SK-N-SH treated with all-trans-retinoic acid at 6 μM for 48 hours (cell line): ENCODE results near the gene SHE.

Experiments
- ATAC-seq: fragments of 200-7000 bp; cut with Tn5 transposase; 3 replicates; pipeline ENCODE4 v1.9.1; 2020; ENCODE audit warnings: mild to moderate bottlenecking, moderate library complexity
- ARNTL ChIP-seq: fragments of 450-650 bp; formaldehyde crosslinking; IDR thresholded peaks from 2 replicates; pipeline ENCODE4 v1.5.0; 2020; ENCODE audit warnings: low read depth, mild to moderate bottlenecking, moderate library complexity, borderline replicate concordance
- BACH2 ChIP-seq: fragments of 250-450 bp; sonication (Bioruptor Pico); IDR thresholded peaks from 2 replicates; pipeline ENCODE4 v1.9.0; 2021; ENCODE audit warnings: mild to moderate bottlenecking, borderline replicate concordance
- CSRNP3 ChIP-seq: fragments of 250-450 bp; sonication (Bioruptor Pico); IDR thresholded peaks from 2 replicates; pipeline ENCODE4 v1.5.1; 2021; ENCODE audit warnings: mild to moderate bottlenecking, moderate library complexity
- ESRRG ChIP-seq: fragments of 250-450 bp; sonication (Bioruptor Pico); IDR thresholded peaks from 2 replicates; pipeline ENCODE4 v1.6.1; 2021; ENCODE audit warnings: mild to moderate bottlenecking
- ISL1 ChIP-seq: fragments of 250-450 bp; sonication (Bioruptor Pico); IDR thresholded peaks from 2 replicates; pipeline ENCODE4 v2.1.2; 2022; ENCODE audit warnings: mild to moderate bottlenecking, moderate library complexity
- PATZ1 ChIP-seq: fragments of 250-450 bp; sonication (Bioruptor Pico); IDR thresholded peaks from 2 replicates; pipeline ENCODE4 v1.8.0; 2020; ENCODE audit warnings: mild to moderate bottlenecking, moderate library complexity, borderline replicate concordance
- POU6F1 ChIP-seq: fragments of 250-450 bp; sonication (Bioruptor Pico); IDR thresholded peaks from 2 replicates; pipeline ENCODE4 v1.8.0; 2021; ENCODE audit warnings: low read depth, mild to moderate bottlenecking, moderate library complexity, borderline replicate concordance
- PPARA ChIP-seq: fragments of 250-450 bp; sonication (Bioruptor Pico); IDR thresholded peaks from 2 replicates; pipeline ENCODE4 v1.5.0; 2020; ENCODE audit warnings: mild to moderate bottlenecking, borderline replicate concordance
- RARB ChIP-seq: fragments of 250-450 bp; sonication (Bioruptor Pico); IDR thresholded peaks from 2 replicates; pipeline ENCODE4 v1.8.0; 2021; ENCODE audit warnings: mild to moderate bottlenecking, moderate library complexity
- SNAI2 ChIP-seq: fragments of 250-450 bp; sonication (Bioruptor Pico); IDR thresholded peaks from 2 replicates; pipeline ENCODE4 v1.5.0; 2020; ENCODE audit warnings: mild to moderate bottlenecking, moderate library complexity
- TCF4 ChIP-seq: fragments of 250-450 bp; sonication (Bioruptor Pico); IDR thresholded peaks from 2 replicates; pipeline ENCODE4 v1.8.0; 2021; ENCODE audit warnings: mild to moderate bottlenecking, moderate library complexity, borderline replicate concordance
- ZC3H10 ChIP-seq: fragments of 250-450 bp; sonication (Bioruptor Pico); IDR thresholded peaks from 2 replicates; pipeline ENCODE4 v1.5.1; 2021; ENCODE audit warnings: mild to moderate bottlenecking, moderate library complexity
- ZFP3 ChIP-seq: fragments of 250-450 bp; sonication (Bioruptor Pico); IDR thresholded peaks from 2 replicates; pipeline ENCODE4 v1.5.0; 2020; ENCODE audit warnings: mild to moderate bottlenecking, moderate library complexity
- ZFP30 ChIP-seq: fragments of 450-650 bp; formaldehyde crosslinking; IDR thresholded peaks from 2 replicates; pipeline ENCODE4 v1.5.0; 2022; ENCODE audit warnings: mild to moderate bottlenecking, moderate library complexity
- ZNF565 ChIP-seq: fragments of 450-650 bp; formaldehyde crosslinking; conservative IDR thresholded peaks from 2 replicates; pipeline ENCODE4 v1.5.0; 2020; ENCODE audit warnings: low read depth, mild to moderate bottlenecking, moderate library complexity
- ZNF70 ChIP-seq: fragments of 450-650 bp; formaldehyde crosslinking; IDR thresholded peaks from 2 replicates; pipeline ENCODE4 v1.5.0; 2020; ENCODE audit warnings: mild to moderate bottlenecking, moderate library complexity
- ZNF8 ChIP-seq: fragments of 450-650 bp; formaldehyde crosslinking; IDR thresholded peaks from 2 replicates; pipeline ENCODE4 v1.5.0; 2020; ENCODE audit warnings: mild to moderate bottlenecking, moderate library complexity
- TF ChIP-seq, protein P1 (sequence below): fragments of 250-450 bp; sonication (Bioruptor Pico); IDR thresholded peaks from 2 replicates; pipeline ENCODE4 v1.5.1; 2020; ENCODE audit warnings: low read depth, mild to moderate bottlenecking, moderate library complexity

The SHE gene

DNA sequence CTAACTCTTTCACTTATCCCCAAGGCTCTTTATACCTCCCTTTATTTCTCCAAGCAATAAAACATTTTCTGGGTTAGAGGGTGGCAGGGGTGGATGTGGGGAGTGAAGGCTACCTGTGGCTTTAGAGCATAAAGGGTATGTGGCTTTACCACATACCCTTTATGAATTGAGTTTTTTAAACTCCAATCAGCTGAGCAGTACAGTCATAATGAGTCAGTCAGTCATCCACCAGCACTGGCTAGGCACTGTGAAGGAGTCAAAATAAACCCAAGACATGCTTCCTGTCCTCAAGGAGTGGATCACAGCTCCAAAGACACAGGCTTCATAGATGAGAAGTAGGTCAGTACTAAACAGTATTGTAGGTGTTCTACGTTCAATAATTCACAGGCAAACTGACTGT is 2.8 kb downstream of the SHE start:
- TF ChIP-seq ARNTL (CRISPR knock-in tag) (no peak), ZNF8 (CRISPR knock-in tag) (no peak)
- no peak for ATAC-seq

DNA sequence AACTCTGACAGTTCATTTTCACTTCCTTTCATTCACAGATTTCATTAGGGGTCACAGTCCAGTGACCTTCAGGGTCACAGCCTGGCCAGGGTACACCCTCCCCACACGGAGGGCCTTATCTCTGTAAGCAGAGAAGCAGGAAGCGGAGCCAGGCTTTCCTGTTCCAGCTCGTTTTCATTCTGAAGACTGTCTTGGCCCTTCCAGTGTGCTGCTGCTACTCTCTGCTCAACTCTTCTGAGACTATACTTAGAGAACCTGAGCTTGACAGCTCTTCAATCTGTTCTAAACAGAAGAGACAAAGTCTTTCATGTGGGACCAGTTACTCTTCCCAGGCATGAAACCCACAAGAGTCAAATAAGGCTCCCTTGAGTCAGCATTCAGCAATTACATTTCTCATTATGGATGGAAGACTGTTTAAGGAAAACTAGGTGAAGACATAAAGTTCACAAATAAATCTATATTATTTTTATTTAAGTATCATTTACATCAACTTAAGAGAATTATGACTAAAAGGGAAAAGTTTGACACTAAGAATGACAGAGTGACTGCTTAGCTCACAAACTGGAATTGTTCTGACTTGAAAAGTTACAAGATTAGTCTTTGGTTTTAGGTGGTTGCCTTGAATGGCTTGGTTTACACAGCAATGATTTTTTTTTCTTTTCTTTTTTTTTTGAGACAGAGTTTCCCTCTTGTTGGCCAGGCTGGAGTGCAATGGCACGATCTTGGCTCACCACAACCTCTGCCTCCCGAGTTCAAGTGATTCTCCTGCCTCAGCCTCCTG is 5.0 kb downstream of the SHE start:
- ATAC-seq: no peak

DNA sequence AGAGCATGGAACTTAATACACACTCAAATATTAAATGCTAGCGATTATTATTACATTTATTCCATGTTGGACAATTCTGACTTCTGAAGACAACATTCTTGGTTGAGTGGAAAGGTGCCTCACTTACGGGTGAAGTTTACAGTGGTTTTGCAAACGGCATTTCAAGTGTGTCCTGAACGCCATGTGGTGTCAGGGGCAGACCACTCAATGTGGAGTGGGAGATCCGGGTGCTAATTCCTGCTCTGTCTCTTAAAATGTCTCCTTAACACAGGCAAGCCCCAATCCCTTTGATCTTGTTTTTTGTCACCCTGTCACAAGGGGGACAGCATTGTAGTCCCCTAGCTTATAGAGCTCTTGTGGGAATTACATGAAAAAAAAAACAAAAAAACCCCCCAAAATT is 5.8 kb downstream of the SHE start:
- no peak for ATAC-seq
- TF ChIP-seq SNAI2 (CRISPR knock-in tag) (no peak), TCF4 (CRISPR knock-in tag) (no peak), CSRNP3 (no peak), BACH2 (CRISPR knock-in tag) (no peak)
- TF ChIP-seq, all 23 proteins: peak for 0

More for the DNA sequence above, 5.0 kb downstream of the SHE start:
- TF ChIP-seq PPARA (CRISPR knock-in tag) (no peak), BACH2 (CRISPR knock-in tag) (no peak), ARNTL (CRISPR knock-in tag) (no peak), ESRRG (no peak), ZNF8 (CRISPR knock-in tag) (no peak), RARB (CRISPR knock-in tag) (no peak), TCF4 (CRISPR knock-in tag) (no peak), PATZ1 (no peak), ZC3H10 (CRISPR knock-in tag) (no peak), ZFP30 (CRISPR knock-in tag) (no peak), ZNF565 (CRISPR knock-in tag) (no peak), ZFP3 (CRISPR knock-in tag) (no peak), SNAI2 (CRISPR knock-in tag) (no peak)
- TF ChIP-seq, protein P1, sequence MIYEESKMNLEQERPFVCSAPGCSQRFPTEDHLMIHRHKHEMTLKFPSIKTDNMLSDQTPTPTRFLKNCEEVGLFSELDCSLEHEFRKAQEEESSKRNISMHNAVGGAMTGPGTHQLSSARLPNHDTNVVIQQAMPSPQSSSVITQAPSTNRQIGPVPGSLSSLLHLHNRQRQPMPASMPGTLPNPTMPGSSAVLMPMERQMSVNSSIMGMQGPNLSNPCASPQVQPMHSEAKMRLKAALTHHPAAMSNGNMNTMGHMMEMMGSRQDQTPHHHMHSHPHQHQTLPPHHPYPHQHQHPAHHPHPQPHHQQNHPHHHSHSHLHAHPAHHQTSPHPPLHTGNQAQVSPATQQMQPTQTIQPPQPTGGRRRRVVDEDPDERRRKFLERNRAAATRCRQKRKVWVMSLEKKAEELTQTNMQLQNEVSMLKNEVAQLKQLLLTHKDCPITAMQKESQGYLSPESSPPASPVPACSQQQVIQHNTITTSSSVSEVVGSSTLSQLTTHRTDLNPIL (CRISPR knock-in tag): no peak

DNA sequence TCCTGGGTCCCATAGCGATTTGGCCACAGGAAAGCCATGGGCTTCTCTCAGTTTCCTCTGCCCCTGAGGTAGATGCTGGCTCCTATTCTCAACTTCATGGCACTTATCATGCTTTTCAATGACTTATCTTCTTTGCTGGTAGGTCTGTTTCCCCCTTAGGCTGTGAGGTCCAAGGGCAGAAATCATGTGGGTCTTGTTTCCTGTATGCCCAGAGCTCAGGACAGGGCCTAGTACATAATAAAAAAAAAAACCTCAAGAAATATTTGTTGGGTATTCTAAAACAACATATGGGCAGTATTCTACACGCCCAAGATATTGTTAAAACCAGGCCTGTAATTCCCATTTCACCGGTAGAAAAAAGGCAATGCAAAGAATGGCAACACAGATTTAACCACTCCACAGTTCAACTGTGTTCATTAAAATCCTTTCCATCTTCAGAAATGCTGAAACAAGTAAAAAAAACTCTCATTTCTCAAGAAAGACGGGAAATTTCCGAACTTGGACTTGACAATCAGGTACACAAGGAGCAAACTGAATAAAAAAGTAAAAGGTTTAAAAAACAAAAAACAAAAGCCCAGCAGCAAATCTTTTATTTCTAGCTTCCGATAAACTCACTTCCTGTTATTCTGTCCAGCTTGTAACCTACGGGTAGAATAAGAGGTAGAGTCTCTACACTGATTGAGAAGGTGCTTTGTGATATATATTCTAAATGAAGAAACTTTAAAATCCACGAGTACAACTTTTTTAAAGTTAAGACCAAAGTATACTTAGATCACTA is 6.5 kb downstream of the SHE start:
- no peak for TF ChIP-seq RARB (CRISPR knock-in tag)
- TF ChIP-seq ZC3H10 (CRISPR knock-in tag): no peak
- no peak for TF ChIP-seq PPARA (CRISPR knock-in tag)
- no peak for TF ChIP-seq ZNF8 (CRISPR knock-in tag)
- TF ChIP-seq ZFP3 (CRISPR knock-in tag): no peak
- TF ChIP-seq ISL1 (CRISPR knock-in tag): no peak
- no peak for ATAC-seq

GRCh38 chr1:154493276-154493675 is 8.9 kb downstream of the SHE start:
- TF ChIP-seq ZNF565 (CRISPR knock-in tag): no peak
- ATAC-seq: no peak; the same call in 2 of the 3 replicates

- ATAC-seq: no peak; the same call in 2 of the 3 replicates
- no peak for TF ChIP-seq PPARA (CRISPR knock-in tag)
- TF ChIP-seq, protein P1 (CRISPR knock-in tag): no peak
- no peak for TF ChIP-seq POU6F1 (CRISPR knock-in tag)
- TF ChIP-seq RARB (CRISPR knock-in tag): no peak
- no peak for TF ChIP-seq ZNF70
- no peak for TF ChIP-seq ESRRG
- no peak for TF ChIP-seq ZC3H10 (CRISPR knock-in tag)
- no peak for TF ChIP-seq PATZ1
- TF ChIP-seq SNAI2 (CRISPR knock-in tag): no peak
- no peak for TF ChIP-seq ARNTL (CRISPR knock-in tag)
Observed at GRCh38 chr1:154492115-154492514, 10.1 kb downstream of the SHE start.
